ENCODE results near the gene SIPA1.

- no peak for TF ChIP-seq REST (IDR thresholded peaks at IDR 0.05)
- TF ChIP-seq, protein P1, sequence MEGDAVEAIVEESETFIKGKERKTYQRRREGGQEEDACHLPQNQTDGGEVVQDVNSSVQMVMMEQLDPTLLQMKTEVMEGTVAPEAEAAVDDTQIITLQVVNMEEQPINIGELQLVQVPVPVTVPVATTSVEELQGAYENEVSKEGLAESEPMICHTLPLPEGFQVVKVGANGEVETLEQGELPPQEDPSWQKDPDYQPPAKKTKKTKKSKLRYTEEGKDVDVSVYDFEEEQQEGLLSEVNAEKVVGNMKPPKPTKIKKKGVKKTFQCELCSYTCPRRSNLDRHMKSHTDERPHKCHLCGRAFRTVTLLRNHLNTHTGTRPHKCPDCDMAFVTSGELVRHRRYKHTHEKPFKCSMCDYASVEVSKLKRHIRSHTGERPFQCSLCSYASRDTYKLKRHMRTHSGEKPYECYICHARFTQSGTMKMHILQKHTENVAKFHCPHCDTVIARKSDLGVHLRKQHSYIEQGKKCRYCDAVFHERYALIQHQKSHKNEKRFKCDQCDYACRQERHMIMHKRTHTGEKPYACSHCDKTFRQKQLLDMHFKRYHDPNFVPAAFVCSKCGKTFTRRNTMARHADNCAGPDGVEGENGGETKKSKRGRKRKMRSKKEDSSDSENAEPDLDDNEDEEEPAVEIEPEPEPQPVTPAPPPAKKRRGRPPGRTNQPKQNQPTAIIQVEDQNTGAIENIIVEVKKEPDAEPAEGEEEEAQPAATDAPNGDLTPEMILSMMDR (IDR thresholded peaks at IDR 0.05; ENCODE audit: low read depth, low read length, missing input control), result no peak
These were observed 13.9 kb upstream of the SIPA1 start for GRCh38 chr11:65623852-65624616.

All from liver (tissue), 2 donors.